Naive thymus-derived CD8-positive, alpha-beta T cell (primary cell): Measurements from ENCODE around the gene LRRC74A. TPM values are rescaled to one million over a fixed set of nuclear protein-coding genes. Genes with fewer than 3 reads are reported as not detected.
"Not testable (repeated sequence)": the region's sequence is repeated elsewhere in the genome, so short reads cannot be mapped to it uniquely, and the experiment has no call there.

Experiments used
- ATAC-seq, 2 donors: fragments of 150-1000 bp; cut with Tn5 transposase in 1 of 2; sonication (Bioruptor Pico), chemical (Tn5 transposase) in 1 of 2; 1 replicate in 1 of 2; 2 replicates in 1 of 2; pipeline ENCODE4 v1.10.0; 2021; ENCODE audit warnings: mild to moderate bottlenecking in 2 of 2, moderate library complexity in 2 of 2
- POLR2A ChIA-PET: fragments of 350-600 bp; sonication (Branson Sonifier 250); formaldehyde crosslinking; loops from one replicate; lab custom pipeline; 2021; ENCODE audit warnings: antibody characterized with exemption; lab: Charles Lee
- DNase-seq, 10 donors: peaks; one replicate each; pipeline versions ENCODE4 v3.0.0 to v3.0.0-alpha.2; 2020 to 2022
- H3K27ac Mint-ChIP-seq, 10 donors: one replicate each; pipeline ENCODE4 v1.8.0; 2020 to 2022; ENCODE audit warnings: mild to moderate bottlenecking in 10 of 10, mixed read lengths in 10 of 10, moderate library complexity in 4 of 10, inconsistent platforms in 1 of 10
- H3K27me3 Mint-ChIP-seq, 5 donors: one replicate each; pipeline ENCODE4 v1.8.0; 2021 to 2022; ENCODE audit warnings: mixed read lengths in 5 of 5
- H3K36me3 Mint-ChIP-seq, 3 donors: one replicate each; pipeline ENCODE4 v1.8.0; 2020 to 2022; ENCODE audit warnings: mixed read lengths in 3 of 3, mild to moderate bottlenecking in 2 of 3, inconsistent platforms in 1 of 3
- H3K4me1 Mint-ChIP-seq, 4 donors: one replicate each; pipeline ENCODE4 v1.8.0; 2021 to 2022; ENCODE audit warnings: mixed read lengths in 4 of 4
- H3K4me3 Mint-ChIP-seq, 10 donors: one replicate each; pipeline ENCODE4 v1.8.0; 2020 to 2022; ENCODE audit warnings: mild to moderate bottlenecking in 10 of 10, mixed read lengths in 10 of 10, moderate library complexity in 6 of 10, inconsistent platforms in 1 of 10
- H3K9me3 Mint-ChIP-seq, 9 donors: one replicate each; pipeline ENCODE4 v1.8.0; 2020 to 2022; ENCODE audit warnings: mixed read lengths in 9 of 9, mild to moderate bottlenecking in 3 of 9, inconsistent platforms in 1 of 9, moderate library complexity in 1 of 9
- polyA plus RNA-seq, 3 donors: library from polyadenylated mRNA; unstranded; fragments of 300-500 nt; fragmentation: Illumina TruSeq; gene quantifications; one replicate each; pipeline ENCODE4 v1.2.3, GENCODE V29; 2021
- total RNA-seq, 8 experiments: library from RNA in 2 of 8; stranded (reverse) in 2 of 8; gene quantifications; one replicate each; pipeline ENCODE4 v1.2.3 and lab custom pipeline; 2021 to 2026

The LRRC74A gene
- total and polyA plus RNA-seq, 5 experiments from 2014 or later, result 0.56 TPM; not detected in 4

DNA sequence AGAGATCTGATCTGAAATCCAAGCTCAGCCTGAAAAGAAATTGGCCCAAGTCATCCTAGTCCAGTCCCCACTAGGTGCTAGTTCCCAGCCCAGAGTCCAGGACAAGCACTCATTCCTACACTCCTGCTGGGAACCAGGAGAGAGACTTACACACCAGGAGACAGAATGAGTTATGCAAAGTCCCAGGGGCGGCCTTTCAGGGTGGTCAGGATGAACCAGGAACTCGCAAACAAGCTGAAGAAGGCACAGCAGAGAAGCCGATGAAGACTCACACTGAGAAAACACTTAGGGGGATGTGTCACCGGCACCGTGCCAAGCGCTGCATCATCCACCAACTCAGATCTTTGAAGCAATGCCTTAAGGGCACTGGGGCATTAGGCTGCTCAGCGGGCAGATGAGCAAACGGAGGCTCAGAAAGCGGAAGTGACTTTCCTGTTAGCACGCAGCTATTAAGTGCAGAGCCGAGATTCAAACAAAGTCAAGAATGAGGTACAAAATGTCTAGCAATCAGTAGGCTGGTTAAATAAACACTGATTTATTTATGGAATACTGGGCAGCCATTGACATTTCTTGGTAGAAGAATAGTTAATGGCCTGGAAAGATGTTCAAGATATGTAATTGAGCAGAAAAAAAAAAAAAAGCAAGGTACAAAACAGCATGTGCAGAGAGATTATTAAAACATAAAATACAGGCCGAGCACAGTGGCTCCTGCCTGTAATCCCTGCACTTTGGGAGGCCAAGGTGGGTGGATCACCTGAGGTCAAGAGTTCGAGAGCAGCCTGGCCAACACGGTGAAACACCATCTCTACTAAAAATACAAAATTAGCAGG is 78.7 kb downstream of the LRRC74A start:
- no peaks in the 10 kb centered on the region for H3K9me3 Mint-ChIP-seq
- H3K36me3 Mint-ChIP-seq, result no peaks in the 10 kb centered on the region
- H3K27me3 Mint-ChIP-seq, result peaks cover 0 to 3% (median 0%) of the 10 kb centered on the region in 5 donors
- H3K4me3 Mint-ChIP-seq, result peak overlapping the region; percentile 37 to 76 (median 60)
- H3K27ac Mint-ChIP-seq, result peak overlapping the region; percentile 41 to 93 (median 78)
- POLR2A ChIA-PET, result interaction anchor here (0.7 to 1.7 kb wide), 9 partner anchors 15 to 804 kb away, joined by 3 to 8 read pairs (median 3); no protein-coding TSS in a partner anchor
- DNase-seq (peak; percentile 53 to 90 (median 78)), ATAC-seq (peak; percentile 79 to 93)
- peaks cover 17 to 36% (median 29%) of the 10 kb centered on the region in 4 donors for H3K4me1 Mint-ChIP-seq

GRCh38 chr14:76908834-76909233 is 82.6 kb downstream of the LRRC74A start:
- H3K4me1 Mint-ChIP-seq, result peaks cover 17 to 41% (median 32%) of the 10 kb centered on the region in 4 donors
- POLR2A ChIA-PET, result interaction anchor here (0.5 to 1.5 kb wide), 6 partner anchors 11 to 140 kb away, joined by 3 to 5 read pairs (median 4); no protein-coding TSS in a partner anchor
- ATAC-seq, result peak; percentile 54 to 85

DNA sequence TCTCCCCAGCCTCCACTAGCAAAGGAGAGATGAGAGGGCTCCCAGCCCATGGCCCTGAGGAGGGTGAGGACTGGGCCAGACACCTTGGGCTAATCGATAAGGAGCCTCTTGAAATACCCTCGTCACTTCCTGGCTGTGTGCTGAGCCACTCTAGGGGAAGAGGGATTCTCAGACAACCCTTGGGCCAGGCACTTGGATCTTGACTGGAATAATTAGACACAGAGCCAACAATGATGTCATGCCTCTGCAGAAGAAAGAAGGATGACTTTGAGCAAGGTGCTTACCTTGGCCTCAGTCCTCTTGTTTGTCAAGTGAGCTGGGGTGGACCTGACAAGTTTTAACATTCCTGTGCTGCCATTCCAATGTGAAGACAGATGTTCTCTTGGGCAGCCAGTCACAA is 83.1 kb downstream of the LRRC74A start:
- POLR2A ChIA-PET, result interaction anchor here (0.5 to 1.5 kb wide), 5 partner anchors 10 to 131 kb away, joined by 3 to 5 read pairs (median 4); no protein-coding TSS in a partner anchor
- H3K36me3 Mint-ChIP-seq, result no peaks in the 10 kb centered on the region
- H3K27ac Mint-ChIP-seq, result peak overlapping the region in 9 of 10 donors; percentile 65 to 94 (median 89)
- no peak for DNase-seq
- H3K4me3 Mint-ChIP-seq, result peak overlapping the region in 6 of 10 donors; percentile 25 to 72 (median 47)
- no peak for ATAC-seq
- H3K27me3 Mint-ChIP-seq, result no peaks in the 10 kb centered on the region
- H3K4me1 Mint-ChIP-seq, result peaks cover 17 to 37% (median 28%) of the 10 kb centered on the region in 4 donors
- no peaks in the 10 kb centered on the region for H3K9me3 Mint-ChIP-seq

More at GRCh38 chr14:76908834-76909233, 82.6 kb downstream of the LRRC74A start:
- peak in 8 of 10 donors; percentile 30 to 75 (median 62) for DNase-seq
- Mint-ChIP-seq H3K36me3 (no peaks in the 10 kb centered on the region), H3K27me3 (no peaks in the 10 kb centered on the region), H3K9me3 (no peaks in the 10 kb centered on the region), H3K27ac (peak overlapping the region; percentile 2 to 94 (median 88)), H3K4me3 (peak overlapping the region in 9 of 10 donors; percentile 25 to 72 (median 47))

DNA sequence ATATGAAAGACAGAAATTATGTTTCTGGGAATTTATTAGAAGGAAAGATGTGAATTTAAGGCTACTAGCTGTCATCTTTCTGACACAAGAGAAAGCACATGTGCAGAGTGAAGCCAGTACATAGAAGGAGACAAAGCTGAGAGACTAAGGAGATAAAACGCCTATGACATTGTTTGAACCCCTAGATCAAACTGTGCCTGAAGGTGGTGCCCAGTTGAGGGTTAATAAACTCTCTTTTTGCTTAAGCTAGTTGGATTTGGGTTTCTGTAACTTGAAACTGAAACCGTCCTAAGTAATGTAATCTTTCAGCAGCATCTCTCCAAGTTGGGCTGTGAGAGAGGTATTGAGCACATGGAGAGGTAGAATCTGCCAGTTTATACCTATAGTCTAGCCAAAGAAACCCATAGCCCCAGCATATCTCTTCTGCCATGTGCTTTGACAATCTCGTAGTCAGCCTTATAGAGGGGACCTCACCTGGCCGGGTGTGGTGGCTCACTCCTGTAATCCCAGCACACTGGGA is 84.2 kb downstream of the LRRC74A start:
- ATAC-seq, result no peak
- DNase-seq, result no peak
- Mint-ChIP-seq H3K4me3 (no peak overlapping the region), H3K36me3 (no peaks in the 10 kb centered on the region), H3K27me3 (no peaks in the 10 kb centered on the region), H3K9me3 (no peaks in the 10 kb centered on the region), H3K27ac (peak overlapping the region in 3 of 10 donors; percentile 8 to 78 (median 41)), H3K4me1 (peaks cover 10 to 29% (median 19%) of the 10 kb centered on the region in 4 donors)
- POLR2A ChIA-PET, result interaction anchor here (0.6 to 1.4 kb wide), 3 partner anchors 34 to 142 kb away, joined by 3 to 5 read pairs (median 4); no protein-coding TSS in a partner anchor

DNA sequence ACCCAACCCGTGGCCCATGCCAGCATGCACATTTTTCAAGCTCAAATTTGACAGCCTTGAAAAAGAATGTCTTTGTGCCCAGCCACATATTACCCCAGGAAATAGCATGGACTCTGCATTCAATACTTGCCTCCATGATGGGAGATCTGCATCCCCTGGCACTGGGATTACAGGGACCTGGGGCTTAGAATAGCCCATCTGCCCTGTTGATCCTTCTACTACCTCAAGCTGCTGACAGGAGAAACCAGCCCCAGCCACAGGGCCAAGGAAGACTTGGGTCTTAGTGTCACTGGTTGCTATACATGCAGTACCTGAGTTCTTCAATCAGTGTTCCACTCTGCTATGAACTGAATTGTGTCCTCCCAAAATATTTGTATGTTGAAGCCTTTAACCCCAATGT is 85.3 kb downstream of the LRRC74A start:
- Mint-ChIP-seq H3K4me3 (no peak overlapping the region), H3K36me3 (no peaks in the 10 kb centered on the region), H3K9me3 (no peaks in the 10 kb centered on the region), H3K27me3 (no peaks in the 10 kb centered on the region), H3K4me1 (peaks cover 10 to 30% (median 19%) of the 10 kb centered on the region in 4 donors), H3K27ac (peak overlapping the region in 3 of 10 donors; percentile 22 to 57 (median 42))
- no peak for DNase-seq
- POLR2A ChIA-PET, result interaction anchor here (1.6 kb wide), 1 partner anchor 141 kb away, joined by 3 read pairs; no protein-coding TSS in a partner anchor
- ATAC-seq, result no peak

- not testable (repeated sequence) for H3K4me3 Mint-ChIP-seq, H3K27me3 Mint-ChIP-seq, H3K9me3 Mint-ChIP-seq, ATAC-seq, DNase-seq, H3K36me3 Mint-ChIP-seq
- POLR2A ChIA-PET, result interaction anchor here (0.6 to 1.8 kb wide), 6 partner anchors 10 to 589 kb away, joined by 3 to 12 read pairs (median 4); no protein-coding TSS in a partner anchor
- H3K27ac Mint-ChIP-seq, result peak overlapping the region in 1 of 10 donors; percentile 52
- H3K4me1 Mint-ChIP-seq, result peaks cover 2 to 38% (median 18%) of the 10 kb centered on the region in 4 donors
Observed at GRCh38 chr14:76914533-76915081, 88.4 kb downstream of the LRRC74A start.

DNA sequence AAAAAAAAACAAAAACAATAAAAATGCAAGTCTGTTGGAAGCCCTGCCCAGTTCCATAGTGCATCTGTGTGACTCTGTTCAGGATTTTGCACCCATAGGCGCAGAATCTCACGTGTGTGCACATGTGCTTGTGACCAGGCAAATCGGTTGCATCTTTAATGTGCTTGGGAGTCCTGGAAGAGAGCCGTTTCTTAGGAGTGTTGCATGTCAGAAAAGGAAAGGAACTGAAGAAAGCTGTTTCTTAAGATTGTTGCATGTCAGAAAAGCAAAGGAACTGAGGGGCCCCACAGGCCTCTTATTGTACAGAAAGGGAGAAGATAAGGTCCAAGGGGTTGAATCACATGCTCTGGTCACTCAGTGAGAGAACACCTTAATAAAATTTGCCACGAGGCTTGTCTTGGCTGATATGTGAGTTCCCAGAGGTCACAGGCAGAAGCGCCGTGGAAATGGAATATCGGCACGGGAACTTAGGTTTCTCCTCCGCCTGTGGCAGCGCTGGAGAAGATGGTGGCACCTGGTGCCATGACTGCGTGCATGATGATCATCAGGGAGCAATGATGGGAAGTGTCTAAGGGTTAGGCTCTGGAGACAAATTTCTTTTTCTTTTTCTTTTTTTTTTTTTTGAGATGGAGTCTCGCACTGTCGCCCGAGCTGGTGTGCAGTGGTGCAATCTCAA is 90.0 kb downstream of the LRRC74A start:
- H3K4me1 Mint-ChIP-seq, result peaks cover 3 to 52% (median 30%) of the 10 kb centered on the region in 4 donors
- H3K27me3 Mint-ChIP-seq, result no peaks in the 10 kb centered on the region
- H3K4me3 Mint-ChIP-seq, result no peak overlapping the region
- no peak overlapping the region for H3K27ac Mint-ChIP-seq
- DNase-seq (no peak), ATAC-seq (no peak)
- no peaks in the 10 kb centered on the region for H3K36me3 Mint-ChIP-seq
- POLR2A ChIA-PET, result interaction anchor here (0.5 to 1.0 kb wide), 3 partner anchors 40 to 126 kb away, joined by 3 to 6 read pairs (median 5); partner anchors contain the start of gene ANGEL1
- no peaks in the 10 kb centered on the region for H3K9me3 Mint-ChIP-seq

DNA sequence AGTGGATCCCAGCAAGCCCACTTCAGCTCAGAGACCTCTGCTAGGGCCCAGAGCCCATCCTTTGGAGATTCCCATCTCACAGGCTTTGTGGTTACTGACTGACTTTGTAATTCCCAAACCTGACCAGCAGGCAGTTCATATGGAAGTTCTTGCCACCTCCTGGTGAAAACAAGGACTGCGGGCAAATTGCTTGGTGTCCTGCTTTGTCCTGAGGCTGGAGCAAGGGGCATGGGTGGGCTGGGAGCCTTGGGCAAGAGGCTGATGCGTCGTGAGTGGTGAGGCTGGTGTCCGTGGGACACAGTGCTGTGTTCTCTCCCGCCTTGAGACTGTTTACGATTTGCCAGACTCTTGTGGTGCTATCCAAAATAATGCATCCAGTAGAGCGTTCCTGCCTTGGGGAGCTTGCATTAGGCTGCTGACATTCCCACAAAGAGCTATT is 91.0 kb downstream of the LRRC74A start:
- Mint-ChIP-seq H3K4me1 (peaks cover 5 to 56% (median 37%) of the 10 kb centered on the region in 4 donors), H3K27ac (no peak overlapping the region)
- no peak for ATAC-seq

DNA sequence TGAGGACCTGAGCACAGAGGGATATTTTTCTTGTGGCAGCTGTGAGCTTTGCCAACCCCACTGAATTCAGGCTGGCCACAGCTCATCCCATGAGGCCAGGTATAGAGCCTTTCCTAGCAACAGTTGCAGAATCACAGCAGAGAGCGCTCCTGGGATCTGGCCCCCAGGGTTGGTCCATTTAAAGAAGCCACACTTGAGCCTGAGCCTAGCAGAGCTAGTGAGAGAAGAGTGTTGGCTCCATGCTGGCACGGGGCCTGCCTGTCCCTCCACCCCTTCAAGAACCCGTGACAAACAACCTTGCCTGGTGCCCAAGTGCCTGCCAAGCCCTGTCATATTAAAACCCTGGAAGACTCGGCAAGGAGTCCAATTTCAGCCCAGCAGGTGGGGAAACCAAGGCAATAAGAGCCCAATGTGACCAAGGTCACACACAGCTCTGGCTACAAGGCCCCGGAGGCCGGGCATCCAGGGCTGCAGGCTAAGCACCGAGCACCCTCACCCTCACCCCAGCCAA is 91.6 kb downstream of the LRRC74A start:
- Mint-ChIP-seq H3K27me3 (no peaks in the 10 kb centered on the region), H3K27ac (peak overlapping the region in 3 of 10 donors; percentile 25 to 65 (median 35)), H3K9me3 (no peaks in the 10 kb centered on the region), H3K4me3 (no peak overlapping the region), H3K4me1 (peaks cover 7 to 60% (median 41%) of the 10 kb centered on the region in 4 donors), H3K36me3 (no peaks in the 10 kb centered on the region)
- DNase-seq (no peak), ATAC-seq (no peak)
- POLR2A ChIA-PET, result interaction anchor here (1.2 to 3.2 kb wide), 2 partner anchors 40 to 44 kb away, joined by 4 to 13 read pairs; no protein-coding TSS in a partner anchor

More for the DNA sequence above, 91.0 kb downstream of the LRRC74A start:
- Mint-ChIP-seq H3K27me3 (no peaks in the 10 kb centered on the region), H3K36me3 (no peaks in the 10 kb centered on the region), H3K9me3 (no peaks in the 10 kb centered on the region), H3K4me3 (no peak overlapping the region)
- POLR2A ChIA-PET, result interaction anchor here (0.7 to 1.2 kb wide), 2 partner anchors 41 to 125 kb away, joined by 3 to 4 read pairs; no protein-coding TSS in a partner anchor
- DNase-seq, result no peak

DNA sequence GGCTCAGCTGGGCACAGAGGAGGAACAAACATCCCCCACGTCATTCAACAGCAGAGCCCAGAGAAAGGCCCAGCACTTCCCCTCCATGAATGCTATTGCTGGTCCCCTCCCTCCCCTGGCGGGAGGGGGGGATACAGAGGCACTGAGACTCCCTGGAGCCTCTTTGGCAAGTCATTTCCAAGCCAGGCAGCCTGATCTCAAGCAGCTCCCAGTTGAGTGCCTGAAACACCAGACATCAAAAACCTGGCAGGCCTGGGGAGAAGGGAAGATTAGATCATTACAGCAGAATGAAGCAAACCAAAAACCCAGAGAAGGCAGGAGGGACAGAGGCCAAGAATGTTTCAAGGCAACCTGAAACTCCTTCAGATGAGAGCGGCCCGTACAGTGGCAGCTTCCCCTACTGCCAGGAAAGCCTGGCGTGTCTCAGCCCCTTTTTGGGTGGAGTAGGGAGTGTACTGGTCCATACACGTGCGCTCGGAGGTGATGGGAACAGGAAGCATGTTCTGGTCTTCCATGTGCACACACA is 92.1 kb downstream of the LRRC74A start:
- DNase-seq (no peak), ATAC-seq (no peak)
- H3K27me3 Mint-ChIP-seq, result no peaks in the 10 kb centered on the region
- POLR2A ChIA-PET, result interaction anchor here (1.2 to 3.2 kb wide), 2 partner anchors 40 to 44 kb away, joined by 4 to 13 read pairs; no protein-coding TSS in a partner anchor
- peak overlapping the region in 2 of 10 donors; percentile 25 to 35 for H3K27ac Mint-ChIP-seq
- H3K4me3 Mint-ChIP-seq, result peak overlapping the region in 2 of 10 donors; percentile 32 to 36
- no peaks in the 10 kb centered on the region for H3K36me3 Mint-ChIP-seq
- H3K4me1 Mint-ChIP-seq, result peaks cover 7 to 56% (median 44%) of the 10 kb centered on the region in 4 donors
- H3K9me3 Mint-ChIP-seq, result no peaks in the 10 kb centered on the region

DNA sequence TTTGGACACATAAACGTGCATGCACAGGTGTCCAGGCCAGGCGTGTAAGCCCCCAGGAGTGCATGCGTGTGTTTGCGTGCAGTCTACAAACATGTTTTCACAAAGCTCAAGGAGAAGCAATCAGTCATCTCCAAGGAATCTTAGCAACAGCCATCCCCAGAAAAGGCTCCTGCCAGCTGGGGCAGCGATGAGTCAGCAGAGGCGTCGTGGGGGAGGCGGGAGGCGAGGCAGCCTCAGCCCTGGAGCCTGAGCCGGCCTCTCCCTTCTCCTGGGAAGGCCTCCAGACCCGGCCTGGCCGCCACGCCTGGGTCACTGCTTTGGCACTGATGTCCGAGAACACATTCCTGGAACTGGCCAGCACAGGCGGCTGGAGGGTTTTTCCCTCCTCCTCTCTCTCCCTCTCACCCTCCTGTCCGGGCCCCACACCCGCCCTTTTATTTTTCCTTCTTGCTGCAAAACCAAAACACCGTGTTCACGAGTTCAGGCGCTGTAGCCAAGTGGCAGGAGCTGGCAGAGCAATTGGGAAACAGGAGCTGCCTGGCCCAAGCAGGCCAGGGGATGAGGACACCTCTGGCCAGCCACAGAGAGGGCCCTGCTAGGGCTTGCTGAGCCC is 92.7 kb downstream of the LRRC74A start:
- Mint-ChIP-seq H3K36me3 (no peaks in the 10 kb centered on the region), H3K27ac (peak overlapping the region in 1 of 10 donors; percentile 35), H3K9me3 (no peaks in the 10 kb centered on the region), H3K4me3 (peak overlapping the region in 2 of 10 donors; percentile 36 to 48), H3K27me3 (no peaks in the 10 kb centered on the region), H3K4me1 (peaks cover 7 to 54% (median 45%) of the 10 kb centered on the region in 4 donors)
- ATAC-seq (no peak), DNase-seq (no peak)
- POLR2A ChIA-PET, result interaction anchor here (1.0 to 3.2 kb wide), 5 partner anchors 10 to 55 kb away, joined by 3 to 13 read pairs (median 3); no protein-coding TSS in a partner anchor
